GM19240 (cell line): ENCODE data around the gene CCDC150.
"Not testable (repeated sequence)": the region's sequence is repeated elsewhere in the genome, so short reads cannot be mapped to it uniquely, and the experiment has no call there.

ENCODE experiments used
- DNase-seq: peaks from one replicate; pipeline ENCODE4 v3.0.0; 2011; ENCODE audit warnings: low spot score; ENCODE audit not compliant: insufficient read length

The CCDC150 gene

GRCh38 chr2:196635156-196635555, 4.4 kb upstream of the CCDC150 start:
- no peak for DNase-seq

- DNase-seq = no peak
Observed at GRCh38 chr2:196638765-196639164, 750 bp upstream of the CCDC150 start.

GRCh38 chr2:196640031-196640548, 575 bp downstream of the CCDC150 start:
- DNase-seq = no peak

GRCh38 chr2:196649202-196649601, 9.7 kb downstream of the CCDC150 start:
- DNase-seq = no peak

GRCh38 chr2:196651387-196652094, 12.0 kb downstream of the CCDC150 start:
- no peak for DNase-seq

GRCh38 chr2:196652869-196653268, 13.4 kb downstream of the CCDC150 start:
- DNase-seq = no peak

- DNase-seq = no peak
Observed at GRCh38 chr2:196653843-196654242, 14.3 kb downstream of the CCDC150 start.

GRCh38 chr2:196655761-196656160, 16.2 kb downstream of the CCDC150 start:
- DNase-seq = no peak

GRCh38 chr2:196657333-196657732, 17.8 kb downstream of the CCDC150 start:
- DNase-seq = no peak

GRCh38 chr2:196659844-196660243, 20.3 kb downstream of the CCDC150 start:
- DNase-seq = no peak

GRCh38 chr2:196660244-196660643, 20.7 kb downstream of the CCDC150 start:
- DNase-seq = no peak

- no peak for DNase-seq
Observed at GRCh38 chr2:196670342-196670741, 30.8 kb downstream of the CCDC150 start.

GRCh38 chr2:196675963-196676362, 36.4 kb downstream of the CCDC150 start:
- DNase-seq = no peak

- no peak for DNase-seq
Observed at GRCh38 chr2:196677404-196677803, 37.9 kb downstream of the CCDC150 start.

GRCh38 chr2:196679368-196679767, 39.9 kb downstream of the CCDC150 start:
- no peak for DNase-seq

- no peak for DNase-seq
Observed at GRCh38 chr2:196681510-196681909, 42.0 kb downstream of the CCDC150 start.

GRCh38 chr2:196685792-196686191, 46.3 kb downstream of the CCDC150 start:
- DNase-seq = no peak

GRCh38 chr2:196686737-196687136, 47.2 kb downstream of the CCDC150 start:
- DNase-seq = not testable (repeated sequence)

- DNase-seq = no peak
Observed at GRCh38 chr2:196696423-196697079, 57.0 kb downstream of the CCDC150 start.

- DNase-seq = no peak
Observed at GRCh38 chr2:196697825-196698224, 58.3 kb downstream of the CCDC150 start.

GRCh38 chr2:196702641-196703040, 63.1 kb downstream of the CCDC150 start:
- DNase-seq = no peak

GRCh38 chr2:196703695-196704094, 64.2 kb downstream of the CCDC150 start:
- no peak for DNase-seq

GRCh38 chr2:196710056-196710455, 70.5 kb downstream of the CCDC150 start:
- DNase-seq = not testable (repeated sequence)
